Small intestine (tissue), 16 donors: ENCODE data around the gene EGR4. TPM values are rescaled to one million over a fixed set of nuclear protein-coding genes. Genes with fewer than 3 reads are reported as not detected.

Experiments used
- DNase-seq, 2 donors: peaks; one replicate each; pipeline versions ENCODE4 v3.0.0 to v3.0.0-alpha.2; 2013
- FAIRE-seq: peaks from 2 replicates; lab custom pipeline; 2012; peaks lifted over from hg19 to GRCh38; lab: Jason Lieb, UNC
- H3K27ac ChIP-seq, 3 donors: one replicate each; pipeline ENCODE4 v1.5.1; 2013; ENCODE audit warnings: low read length in 2 of 3, mild to moderate bottlenecking in 2 of 3, control low read depth in 1 of 3, inconsistent platforms in 1 of 3, low read depth in 1 of 3, moderate library complexity in 1 of 3
- H3K27me3 ChIP-seq, 3 donors: one replicate each; pipeline ENCODE4 v1.6.1; 2013; ENCODE audit warnings: low read length in 3 of 3, inconsistent platforms in 1 of 3; ENCODE audit not compliant: control insufficient read depth in 3 of 3, insufficient read depth in 3 of 3
- H3K36me3 ChIP-seq, 3 donors: one replicate each; pipeline ENCODE4 v1.6.1; 2013; ENCODE audit warnings: low read length in 3 of 3, inconsistent platforms in 1 of 3, low read depth in 1 of 3, mild to moderate bottlenecking in 1 of 3, moderate library complexity in 1 of 3; ENCODE audit not compliant: control insufficient read depth in 3 of 3, insufficient read depth in 2 of 3
- H3K4me1 ChIP-seq, 3 donors: one replicate each; pipeline ENCODE4 v1.6.1; 2013; ENCODE audit warnings: low read length in 2 of 3, inconsistent platforms in 1 of 3, low read depth in 1 of 3, mild to moderate bottlenecking in 1 of 3, moderate library complexity in 1 of 3; ENCODE audit not compliant: control insufficient read depth in 3 of 3, insufficient read depth in 2 of 3
- H3K4me3 ChIP-seq, 3 donors: one replicate each; pipeline ENCODE4 v1.5.1; 2013; ENCODE audit warnings: low read length in 3 of 3, control low read depth in 1 of 3, inconsistent platforms in 1 of 3, low read depth in 1 of 3, mild to moderate bottlenecking in 1 of 3, moderate library complexity in 1 of 3
- H3K9me3 ChIP-seq, 2 donors: one replicate each; pipeline ENCODE4 v1.6.1; 2013; ENCODE audit warnings: low read depth in 1 of 2, low read length in 1 of 2; ENCODE audit not compliant: control insufficient read depth in 2 of 2, insufficient read depth in 1 of 2
- WGBS, 3 donors: extraction: QIAGEN DNeasy Blood & Tissue Kit; methylation state at CpG; one replicate each; pipeline ENCODE4 v1.1.7; 2013; 5-methylcytosine and 5-hydroxymethylcytosine counted together
- long read RNA-seq, 10 donors: transcript quantifications; one replicate each; lab custom pipeline, GENCODE V29; 2026
- polyA plus RNA-seq, 4 donors: library from polyadenylated mRNA; stranded (reverse) in 3 of 4; unstranded in 1 of 4; fragments of 200-250 nt in 3 of 4; fragments of 120-200 nt in 1 of 4; gene quantifications; one replicate each; pipeline versions ENCODE4 v1.2.1 to v1.2.3, GENCODE V29; 2013
- donor health status: healthy with polysubstance abuse.
- donor health status: control.
- donor health status: control.
- donor health status: Bipolar disorder and iron deficiency.
- donor health status: healthy.

The EGR4 gene
- under 1 TPM in 2 of 4 donors, not detected in 2; 0.01 to 0.04 TPM for polyA plus RNA-seq
- long read RNA-seq, donor 1 = 0 reads
- long read RNA-seq, donor 2 = 0 reads
- long read RNA-seq, donor 3 = 0 reads
- long read RNA-seq, donor 4 = 0 reads
- long read RNA-seq, donor 5 = 0 reads
- long read RNA-seq, donor 6 = 0 reads
- long read RNA-seq, donor 7 = 0 reads
- long read RNA-seq, donor 8 = 0 reads
- long read RNA-seq, donor 9 = 0 reads
- long read RNA-seq, donor 10 = 0 reads

- 1 to 2% (median 2%) methylated on average over 43 to 45 of the region's 45 CpGs for WGBS, 3 donors
- Histone ChIP-seq H3K27me3 (peaks cover 25 to 85% (median 29%) of the 10 kb centered on the region in 3 donors), H3K4me3 (peak within 1 kb of the TSS in 2 of 3 donors; percentile 19 to 59), H3K4me1 (peaks cover 0 to 8% (median 0%) of the 10 kb centered on the region in 3 donors), H3K9me3 (no peaks in the 10 kb centered on the region), H3K36me3 (no peaks in the 10 kb centered on the region), H3K27ac (no peak within 1 kb of the TSS)
- no peak for FAIRE-seq
- DNase-seq = peak; percentile 46 to 62
Observed at GRCh38 chr2:73293534-73294171, at the start of gene EGR4. TSS of gene EGR4 (minus strand) at chr2:73293548. CDS start at chr2:73293317, 231 bp downstream.

GRCh38 chr2:73341039-73341438, 47.7 kb upstream of the EGR4 start:
- no peak overlapping the region for H3K4me3 ChIP-seq
- no peak overlapping the region for H3K27ac ChIP-seq
- DNase-seq = no peak
- H3K9me3 ChIP-seq = no peaks in the 10 kb centered on the region
- WGBS, 3 donors = 44 to 64% (median 52%) methylated on average over 3 of the region's 3 CpGs
- FAIRE-seq = no peak
- no peaks in the 10 kb centered on the region for H3K4me1 ChIP-seq
- H3K27me3 ChIP-seq = no peaks in the 10 kb centered on the region
- no peaks in the 10 kb centered on the region for H3K36me3 ChIP-seq

GRCh38 chr2:73339201-73339600, 45.9 kb upstream of the EGR4 start:
- no peak for FAIRE-seq
- Histone ChIP-seq H3K4me1 (no peaks in the 10 kb centered on the region), H3K27me3 (no peaks in the 10 kb centered on the region), H3K4me3 (no peak overlapping the region), H3K27ac (no peak overlapping the region), H3K9me3 (peaks cover 0 to 4% of the 10 kb centered on the region in 2 donors), H3K36me3 (no peaks in the 10 kb centered on the region)
- DNase-seq = no peak
- 73 to 80% (median 74%) methylated on average over 3 of the region's 3 CpGs for WGBS, 3 donors

- no peak for FAIRE-seq
- WGBS, 3 donors = 13 to 35% (median 16%) methylated on average over 3 of the region's 3 CpGs
Observed at GRCh38 chr2:73337828-73338227, 44.5 kb upstream of the EGR4 start.

GRCh38 chr2:73334620-73335019, 41.3 kb upstream of the EGR4 start:
- Histone ChIP-seq H3K27ac (no peak overlapping the region), H3K36me3 (no peaks in the 10 kb centered on the region), H3K9me3 (peaks cover 0 to 4% of the 10 kb centered on the region in 2 donors), H3K4me1 (no peaks in the 10 kb centered on the region), H3K4me3 (no peak overlapping the region), H3K27me3 (no peaks in the 10 kb centered on the region)
- 92 to 100% (median 94%) methylated on average over 1 of the region's 1 CpG for WGBS, 3 donors
- no peak for DNase-seq
- no peak for FAIRE-seq

More at GRCh38 chr2:73337828-73338227, 44.5 kb upstream of the EGR4 start:
- DNase-seq = no peak
- no peak overlapping the region for H3K27ac ChIP-seq
- H3K36me3 ChIP-seq = no peaks in the 10 kb centered on the region
- no peak overlapping the region for H3K4me3 ChIP-seq
- no peaks in the 10 kb centered on the region for H3K4me1 ChIP-seq
- H3K9me3 ChIP-seq = peaks cover 0 to 4% of the 10 kb centered on the region in 2 donors
- H3K27me3 ChIP-seq = no peaks in the 10 kb centered on the region

GRCh38 chr2:73334045-73334444, 40.7 kb upstream of the EGR4 start:
- no peak for FAIRE-seq
- H3K4me1 ChIP-seq = no peaks in the 10 kb centered on the region
- WGBS, 3 donors = 66 to 71% (median 70%) methylated on average over 2 of the region's 2 CpGs

GRCh38 chr2:73333564-73333963, 40.2 kb upstream of the EGR4 start:
- Histone ChIP-seq H3K4me1 (no peaks in the 10 kb centered on the region), H3K27ac (no peak overlapping the region), H3K27me3 (no peaks in the 10 kb centered on the region), H3K36me3 (no peaks in the 10 kb centered on the region), H3K4me3 (no peak overlapping the region), H3K9me3 (peaks cover 0 to 4% of the 10 kb centered on the region in 2 donors)
- FAIRE-seq = no peak
- no peak for DNase-seq

More at GRCh38 chr2:73334045-73334444, 40.7 kb upstream of the EGR4 start:
- Histone ChIP-seq H3K36me3 (no peaks in the 10 kb centered on the region), H3K27ac (no peak overlapping the region), H3K27me3 (no peaks in the 10 kb centered on the region), H3K9me3 (peaks cover 0 to 4% of the 10 kb centered on the region in 2 donors), H3K4me3 (no peak overlapping the region)
- no peak for DNase-seq

- DNase-seq (no peak), FAIRE-seq (no peak)
- Histone ChIP-seq H3K27me3 (peaks cover 0 to 7% (median 3%) of the 10 kb centered on the region in 3 donors), H3K27ac (no peak overlapping the region), H3K4me1 (no peaks in the 10 kb centered on the region), H3K36me3 (no peaks in the 10 kb centered on the region), H3K9me3 (no peaks in the 10 kb centered on the region), H3K4me3 (no peak overlapping the region)
- WGBS, 3 donors = 66 to 71% (median 69%) methylated on average over 13 of the region's 13 CpGs
Observed at GRCh38 chr2:73324126-73324725, 30.9 kb upstream of the EGR4 start.
